ENCODE results near the gene CDH6.

- no peak for TF ChIP-seq CTCF (IDR thresholded peaks at IDR 0.05 in 2 of 3, conservative IDR thresholded peaks at IDR 0.05 in 1 of 3; ENCODE audit: borderline replicate concordance in 1 of 3, insufficient read depth in 1 of 3, low read depth in 2 of 3, low read length in 2 of 3)
- no peak for TF ChIP-seq EGR1 (IDR thresholded peaks at IDR 0.05; ENCODE audit: low read depth)
- TF ChIP-seq TCF7L2 (IDR thresholded peaks at IDR 0.05; ENCODE audit: borderline replicate concordance, extremely low read depth, insufficient read depth, insufficient read length), result no peak
- TF ChIP-seq EZH2 (IDR thresholded peaks at IDR 0.05), result no peak
- no peak for TF ChIP-seq POLR2AphosphoS5 (IDR thresholded peaks at IDR 0.05; ENCODE audit: low read depth, low read length)
- no peak for TF ChIP-seq ZNF274 (IDR thresholded peaks at IDR 0.05; ENCODE audit: low read depth, low read length)
- no peak for TF ChIP-seq CEBPB (IDR thresholded peaks at IDR 0.05; ENCODE audit: low read depth)
- no peak for TF ChIP-seq RAD21 (IDR thresholded peaks at IDR 0.05; ENCODE audit: low read depth)
- TF ChIP-seq POLR2A (IDR thresholded peaks at IDR 0.05; ENCODE audit: borderline replicate concordance, extremely low read depth, insufficient read depth, insufficient read length), result no peak
- TF ChIP-seq, protein P1, sequence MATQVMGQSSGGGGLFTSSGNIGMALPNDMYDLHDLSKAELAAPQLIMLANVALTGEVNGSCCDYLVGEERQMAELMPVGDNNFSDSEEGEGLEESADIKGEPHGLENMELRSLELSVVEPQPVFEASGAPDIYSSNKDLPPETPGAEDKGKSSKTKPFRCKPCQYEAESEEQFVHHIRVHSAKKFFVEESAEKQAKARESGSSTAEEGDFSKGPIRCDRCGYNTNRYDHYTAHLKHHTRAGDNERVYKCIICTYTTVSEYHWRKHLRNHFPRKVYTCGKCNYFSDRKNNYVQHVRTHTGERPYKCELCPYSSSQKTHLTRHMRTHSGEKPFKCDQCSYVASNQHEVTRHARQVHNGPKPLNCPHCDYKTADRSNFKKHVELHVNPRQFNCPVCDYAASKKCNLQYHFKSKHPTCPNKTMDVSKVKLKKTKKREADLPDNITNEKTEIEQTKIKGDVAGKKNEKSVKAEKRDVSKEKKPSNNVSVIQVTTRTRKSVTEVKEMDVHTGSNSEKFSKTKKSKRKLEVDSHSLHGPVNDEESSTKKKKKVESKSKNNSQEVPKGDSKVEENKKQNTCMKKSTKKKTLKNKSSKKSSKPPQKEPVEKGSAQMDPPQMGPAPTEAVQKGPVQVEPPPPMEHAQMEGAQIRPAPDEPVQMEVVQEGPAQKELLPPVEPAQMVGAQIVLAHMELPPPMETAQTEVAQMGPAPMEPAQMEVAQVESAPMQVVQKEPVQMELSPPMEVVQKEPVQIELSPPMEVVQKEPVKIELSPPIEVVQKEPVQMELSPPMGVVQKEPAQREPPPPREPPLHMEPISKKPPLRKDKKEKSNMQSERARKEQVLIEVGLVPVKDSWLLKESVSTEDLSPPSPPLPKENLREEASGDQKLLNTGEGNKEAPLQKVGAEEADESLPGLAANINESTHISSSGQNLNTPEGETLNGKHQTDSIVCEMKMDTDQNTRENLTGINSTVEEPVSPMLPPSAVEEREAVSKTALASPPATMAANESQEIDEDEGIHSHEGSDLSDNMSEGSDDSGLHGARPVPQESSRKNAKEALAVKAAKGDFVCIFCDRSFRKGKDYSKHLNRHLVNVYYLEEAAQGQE (IDR thresholded peaks at IDR 0.05; ENCODE audit: low read depth), result no peak
- no peak for TF ChIP-seq YY1 (IDR thresholded peaks at IDR 0.05; ENCODE audit: extremely low read depth, insufficient replicate concordance, low read depth, low read length)
- no peak for TF ChIP-seq SRF (IDR thresholded peaks at IDR 0.05; ENCODE audit: low read depth)
- no peak for TF ChIP-seq EZH2phosphoT487 (IDR thresholded peaks at IDR 0.05; ENCODE audit: borderline replicate concordance)
These were observed 173.5 kb downstream of the CDH6 start for GRCh38 chr5:31366941-31367340.
